IMR-90 (cell line): ENCODE data around the gene CYS1. TPM values are rescaled to one million over a fixed set of nuclear protein-coding genes. Genes with fewer than 3 reads are reported as not detected.

ENCODE experiments used
- ATAC-seq: fragments of 200-7000 bp; cut with Tn5 transposase; 2 replicates; pipeline ENCODE4 v1.9.1; 2020; ENCODE audit warnings: low read depth, mild to moderate bottlenecking, moderate library complexity
- BruUV-seq: library from RNA; stranded (reverse); fragments of 400-500 nt; replicated peaks from 2 replicates; lab custom pipeline; 2021; lab: Mats Ljungman, UMichigan
- CTCF ChIA-PET: fragments of 300-600 bp; formaldehyde crosslinking; extraction: SDS; loops from one replicate; lab custom pipeline; 2021; ENCODE audit warnings: antibody characterized with exemption; lab: Yijun Ruan, JAX
- POLR2A ChIA-PET: fragments of 300-600 bp; sonication (Branson Sonifier 250); formaldehyde crosslinking; loops from one replicate; lab custom pipeline; 2022; ENCODE audit warnings: antibody characterized with exemption; ENCODE audit not compliant: unreplicated experiment; lab: Charles Lee
- DNase-seq: peaks from one replicate; pipeline ENCODE4 v3.0.0; 2013
- H2AFZ ChIP-seq: replicated peaks from 2 replicates; pipeline ENCODE3; 2013; ENCODE audit warnings: low read length, mild to moderate bottlenecking; ENCODE audit not compliant: poor library complexity
- H2AK5ac ChIP-seq: 2 replicates; pipeline ENCODE4 v1.6.1; 2013; ENCODE audit warnings: low read depth, low read length, inconsistent platforms
- H2AK9ac ChIP-seq: replicated peaks from 2 replicates; pipeline ENCODE3; 2013; ENCODE audit warnings: mild to moderate bottlenecking, low read depth, low read length, moderate library complexity; ENCODE audit not compliant: poor library complexity
- H2BK120ac ChIP-seq: 2 replicates; pipeline ENCODE4 v1.6.1; 2013; ENCODE audit warnings: low read depth, low read length, inconsistent platforms
- H2BK15ac ChIP-seq: 3 replicates; pipeline ENCODE4 v1.6.1; 2013; ENCODE audit warnings: low read depth, low read length, inconsistent platforms
- H2BK20ac ChIP-seq: 2 replicates; pipeline ENCODE4 v1.6.1; 2013; ENCODE audit warnings: low read depth, mild to moderate bottlenecking, inconsistent platforms, low read length, moderate library complexity
- H2BK5ac ChIP-seq: 2 replicates; pipeline ENCODE4 v1.6.1; 2013; ENCODE audit warnings: mild to moderate bottlenecking, low read depth, low read length, inconsistent platforms; ENCODE audit not compliant: poor library complexity, severe bottlenecking
- H3K14ac ChIP-seq: replicated peaks from 2 replicates; pipeline ENCODE4 v1.6.1; 2013; ENCODE audit warnings: low read depth, low read length, inconsistent platforms
- H3K18ac ChIP-seq: 2 replicates; pipeline ENCODE4 v1.6.1; 2013; ENCODE audit warnings: low read depth, low read length, control low read depth
- H3K23ac ChIP-seq: 2 replicates; pipeline ENCODE4 v1.6.1; 2013; ENCODE audit warnings: low read depth, low read length, inconsistent platforms
- H3K27ac ChIP-seq: 2 replicates; pipeline ENCODE4 v1.5.1; 2013; ENCODE audit warnings: mild to moderate bottlenecking, control low read depth, low read length; ENCODE audit not compliant: insufficient read depth
- H3K27me3 ChIP-seq: 2 replicates; pipeline ENCODE4 v1.6.1; 2013; ENCODE audit warnings: low read length; ENCODE audit not compliant: control insufficient read depth, insufficient read depth
- H3K36me3 ChIP-seq: 2 replicates; pipeline ENCODE4 v1.6.1; 2013; ENCODE audit warnings: low read length, mixed read lengths; ENCODE audit not compliant: control insufficient read depth, insufficient read depth
- H3K4ac ChIP-seq: 2 replicates; pipeline ENCODE4 v1.6.1; 2013; ENCODE audit warnings: low read depth, low read length, inconsistent platforms
- H3K4me1 ChIP-seq: 2 replicates; pipeline ENCODE4 v1.6.1; 2013; ENCODE audit warnings: low read length, mixed read lengths; ENCODE audit not compliant: control insufficient read depth, insufficient read depth
- H3K4me2 ChIP-seq: 2 replicates; pipeline ENCODE4 v1.6.1; 2013; ENCODE audit warnings: low read depth, mild to moderate bottlenecking, control low read depth, low read length, moderate library complexity
- H3K4me3 ChIP-seq: 2 replicates; pipeline ENCODE4 v1.5.1; 2013; ENCODE audit warnings: low read depth, mild to moderate bottlenecking, control low read depth, low read length, moderate library complexity; ENCODE audit not compliant: insufficient read depth
- H3K56ac ChIP-seq: 2 replicates; pipeline ENCODE4 v1.6.1; 2013; ENCODE audit warnings: low read length, inconsistent platforms; ENCODE audit not compliant: insufficient read depth; ENCODE audit errors: extremely low read depth
- H3K79me1 ChIP-seq, 2 experiments: 2 replicates each; pipeline ENCODE4 v1.6.1; 2013; ENCODE audit warnings: low read length in 2 of 2, inconsistent platforms in 1 of 2, low read depth in 1 of 2
- H3K9ac ChIP-seq: 2 replicates; pipeline ENCODE4 v1.6.1; 2013; ENCODE audit warnings: low read depth, low read length, control low read depth
- H3K9me1 ChIP-seq: 2 replicates; pipeline ENCODE4 v1.6.1; 2013; ENCODE audit warnings: low read length, inconsistent platforms; ENCODE audit not compliant: insufficient read depth
- H3K9me3 ChIP-seq: 2 replicates; pipeline ENCODE4 v1.6.1; 2013; ENCODE audit warnings: low read length; ENCODE audit not compliant: control insufficient read depth, insufficient read depth
- H4K20me1 ChIP-seq: 2 replicates; pipeline ENCODE4 v1.6.1; 2013; ENCODE audit warnings: low read length, inconsistent platforms; ENCODE audit not compliant: insufficient read depth
- H4K5ac ChIP-seq: 2 replicates; pipeline ENCODE4 v1.6.1; 2013; ENCODE audit warnings: mild to moderate bottlenecking, low read depth, low read length, control low read depth
- H4K8ac ChIP-seq, 2 experiments: 2 replicates each; pipeline ENCODE4 v1.6.1; 2013; ENCODE audit warnings: low read depth in 2 of 2, low read length in 2 of 2, control low read depth in 1 of 2, inconsistent platforms in 1 of 2
- H4K91ac ChIP-seq: 2 replicates; pipeline ENCODE4 v1.6.1; 2013; ENCODE audit warnings: low read depth, low read length, inconsistent platforms; ENCODE audit not compliant: insufficient read depth
- CEBPB ChIP-seq: IDR thresholded peaks from 2 replicates; pipeline ENCODE4 v1.6.1; 2012; ENCODE audit warnings: low read depth, low read length, improper control_type of control experiment
- CHD1 ChIP-seq: IDR thresholded peaks from 2 replicates; pipeline ENCODE4 v1.6.1; 2012; ENCODE audit warnings: low read depth, low read length, improper control_type of control experiment
- FOS ChIP-seq: fragments of 150-350 bp; IDR thresholded peaks from 2 replicates; pipeline ENCODE4 v1.6.1; 2016; ENCODE audit warnings: low read depth, low read length
- MAFK ChIP-seq: IDR thresholded peaks from 2 replicates; pipeline ENCODE4 v1.6.1; 2012; ENCODE audit warnings: low read depth, low read length, improper control_type of control experiment
- MAZ ChIP-seq: IDR thresholded peaks from 2 replicates; pipeline ENCODE4 v1.6.1; 2012; ENCODE audit warnings: low read depth, mild to moderate bottlenecking, low read length, improper control_type of control experiment, moderate library complexity, borderline replicate concordance
- MXI1 ChIP-seq: IDR thresholded peaks from 2 replicates; pipeline ENCODE4 v1.6.1; 2012; ENCODE audit warnings: low read depth, mild to moderate bottlenecking, low read length, moderate library complexity, borderline replicate concordance
- NFE2L2 ChIP-seq: fragments of 150-350 bp; IDR thresholded peaks from 2 replicates; pipeline ENCODE4 v1.6.1; 2016; ENCODE audit warnings: low read depth, mild to moderate bottlenecking, low read length
- POLR2A ChIP-seq: IDR thresholded peaks from 2 replicates; pipeline ENCODE4 v1.6.1; 2012; ENCODE audit warnings: mild to moderate bottlenecking, low read depth, low read length
- RAD21 ChIP-seq: IDR thresholded peaks from 2 replicates; pipeline ENCODE4 v1.6.1; 2012; ENCODE audit warnings: low read length, improper control_type of control experiment
- RCOR1 ChIP-seq: IDR thresholded peaks from 2 replicates; pipeline ENCODE4 v1.6.1; 2012; ENCODE audit warnings: mild to moderate bottlenecking, low read length, improper control_type of control experiment; ENCODE audit not compliant: insufficient replicate concordance
- RFX5 ChIP-seq: IDR thresholded peaks from 2 replicates; pipeline ENCODE4 v1.8.0; 2012; ENCODE audit warnings: low read depth, mild to moderate bottlenecking, low read length, moderate library complexity
- SMC3 ChIP-seq: fragments of 150-350 bp; IDR thresholded peaks from 2 replicates; pipeline ENCODE4 v1.6.1; 2016; ENCODE audit warnings: low read depth, mild to moderate bottlenecking, antibody characterized with exemption, low read length, moderate library complexity
- WGBS, 2 experiments: methylation state at CpG; one replicate each; pipeline versions ENCODE4 v1.1.5 to v1.1.7; 2013; ENCODE audit warnings: missing lambda C conversion rate in 2 of 2; ENCODE audit not compliant: insufficient read length in 1 of 2; ENCODE audit errors: extremely low coverage in 2 of 2; 5-methylcytosine and 5-hydroxymethylcytosine counted together
- dilution Hi-C: fragments of 300-500 bp; cut with HindIII; formaldehyde crosslinking; loops from one replicate; pipeline ENCODE4 v1.14.3; 2018; ENCODE audit warnings: low sequenced_read_pairs; ENCODE audit not compliant: unreplicated experiment
- in situ Hi-C: fragments of 300-500 bp; cut with MboI; formaldehyde crosslinking; loops from 3 replicates; pipeline ENCODE4 v1.14.3; 2019; ENCODE audit warnings: low sequenced_read_pairs, inconsistent platforms, mixed read lengths
- intact Hi-C: fragments of 100-400 bp; cut with micrococcal nuclease; formaldehyde crosslinking; loops from 2 replicates; pipeline ENCODE4 v1.10.0; 2022
- polyA plus RNA-seq, 3 experiments: library from polyadenylated mRNA; depleted of rRNA; stranded (reverse); fragments of >200 nt; gene quantifications; 2 replicates each; pipeline ENCODE4 v1.2.3, GENCODE V29; 2012; ENCODE audit warnings: low replicate concordance in 1 of 3
- total RNA-seq: library from RNA; depleted of rRNA; stranded (reverse); fragments of >200 nt; gene quantifications from 2 replicates; pipeline ENCODE4 v1.2.3, GENCODE V29; 2012
- TF ChIP-seq, protein P1 (sequence below): fragments of 150-350 bp; IDR thresholded peaks from 2 replicates; pipeline ENCODE4 v1.6.1; 2016; ENCODE audit warnings: low read depth, mild to moderate bottlenecking, low read length, moderate library complexity, borderline replicate concordance
- TF ChIP-seq, protein P2 (sequence below): conservative IDR thresholded peaks from 2 replicates; pipeline ENCODE4 v1.5.1; 2012; ENCODE audit warnings: mild to moderate bottlenecking, low read depth, low read length, improper control_type of control experiment
- TF ChIP-seq, protein P3 (sequence below): fragments of 150-350 bp; IDR thresholded peaks from 2 replicates; pipeline ENCODE4 v1.6.1; 2017; ENCODE audit warnings: mild to moderate bottlenecking, antibody characterized with exemption, low read length, low read depth

The CYS1 gene
- total and polyA plus RNA-seq, 2 of the 4 experiments (the other 2 are of a cell fraction) = under 0.01 to 0.12 TPM

DNA sequence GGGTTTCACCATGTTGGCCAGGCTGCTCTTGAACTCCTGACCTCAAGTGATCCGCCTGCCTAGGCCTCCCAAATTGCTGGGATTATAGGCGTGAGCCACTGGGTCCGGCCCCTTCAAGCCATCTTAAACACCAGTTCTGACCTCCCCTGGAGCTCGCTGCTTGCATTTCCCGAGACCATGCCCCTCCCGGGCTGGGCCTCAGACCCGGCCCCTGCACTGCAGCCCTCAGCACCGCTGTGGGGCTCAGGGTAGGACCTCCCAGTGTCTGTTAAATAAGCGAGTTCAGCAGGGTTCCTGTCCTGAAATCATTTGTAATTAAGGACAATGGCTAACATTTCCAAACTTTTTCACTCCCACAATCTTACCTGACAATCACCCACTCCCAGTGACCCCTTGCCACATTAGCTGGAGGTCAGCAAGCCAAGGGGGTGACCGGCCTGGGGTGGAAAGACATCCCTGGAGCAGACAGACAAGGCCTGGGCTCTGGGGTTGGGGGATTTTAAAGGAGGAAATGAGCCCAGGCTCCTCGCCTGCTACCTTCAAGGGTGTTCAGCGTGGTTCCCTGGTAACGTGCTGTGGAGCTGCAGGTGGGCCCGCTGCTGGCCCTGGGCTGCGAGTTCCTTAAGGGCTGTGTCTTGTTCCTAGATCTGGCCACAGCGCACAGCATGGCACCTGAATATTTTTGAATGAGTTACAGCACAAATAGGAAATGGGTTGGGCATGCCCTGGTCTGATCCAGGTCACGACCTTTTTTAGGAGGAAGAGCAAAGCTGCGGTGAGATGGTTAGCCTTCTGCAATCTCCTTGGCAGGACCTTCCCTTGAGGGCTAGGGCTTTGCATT lies 15.1 kb downstream of the CYS1 start:
- H3K4me2 ChIP-seq = no peak overlapping the region
- ATAC-seq = no peak
- H2BK20ac ChIP-seq = no peak overlapping the region
- no peak overlapping the region for H4K91ac ChIP-seq
- H3K56ac ChIP-seq = no peak overlapping the region
- DNase-seq = no peak
- H3K4me1 ChIP-seq = 0 out of 2 replicates have a peak, but pooled peaks cover 2% of the 10 kb centered on the region
- dilution Hi-C loops = no loop called here
- H2BK120ac ChIP-seq = no peak overlapping the region
- H2BK5ac ChIP-seq = no peak overlapping the region
- no peaks in the 10 kb centered on the region for H3K36me3 ChIP-seq
- no peaks in the 10 kb centered on the region; the same call in 1 of the 2 replicates for H3K9me1 ChIP-seq
- no peak overlapping the region for H2AFZ ChIP-seq
- peaks cover 2% of the 10 kb centered on the region for H3K27me3 ChIP-seq
- H2AK9ac ChIP-seq = no peak overlapping the region
- no peak overlapping the region for H2AK5ac ChIP-seq
- TF ChIP-seq RCOR1 (no peak), NFE2L2 (no peak), MXI1 (no peak), FOS (no peak), SMC3 (no peak), CEBPB (no peak), RAD21 (no peak), POLR2A (no peak), RFX5 (no peak), MAZ (no peak), CHD1 (no peak), MAFK (no peak)
- TF ChIP-seq, protein P1, sequence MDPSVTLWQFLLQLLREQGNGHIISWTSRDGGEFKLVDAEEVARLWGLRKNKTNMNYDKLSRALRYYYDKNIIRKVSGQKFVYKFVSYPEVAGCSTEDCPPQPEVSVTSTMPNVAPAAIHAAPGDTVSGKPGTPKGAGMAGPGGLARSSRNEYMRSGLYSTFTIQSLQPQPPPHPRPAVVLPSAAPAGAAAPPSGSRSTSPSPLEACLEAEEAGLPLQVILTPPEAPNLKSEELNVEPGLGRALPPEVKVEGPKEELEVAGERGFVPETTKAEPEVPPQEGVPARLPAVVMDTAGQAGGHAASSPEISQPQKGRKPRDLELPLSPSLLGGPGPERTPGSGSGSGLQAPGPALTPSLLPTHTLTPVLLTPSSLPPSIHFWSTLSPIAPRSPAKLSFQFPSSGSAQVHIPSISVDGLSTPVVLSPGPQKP = no peak
- TF ChIP-seq, protein P2, sequence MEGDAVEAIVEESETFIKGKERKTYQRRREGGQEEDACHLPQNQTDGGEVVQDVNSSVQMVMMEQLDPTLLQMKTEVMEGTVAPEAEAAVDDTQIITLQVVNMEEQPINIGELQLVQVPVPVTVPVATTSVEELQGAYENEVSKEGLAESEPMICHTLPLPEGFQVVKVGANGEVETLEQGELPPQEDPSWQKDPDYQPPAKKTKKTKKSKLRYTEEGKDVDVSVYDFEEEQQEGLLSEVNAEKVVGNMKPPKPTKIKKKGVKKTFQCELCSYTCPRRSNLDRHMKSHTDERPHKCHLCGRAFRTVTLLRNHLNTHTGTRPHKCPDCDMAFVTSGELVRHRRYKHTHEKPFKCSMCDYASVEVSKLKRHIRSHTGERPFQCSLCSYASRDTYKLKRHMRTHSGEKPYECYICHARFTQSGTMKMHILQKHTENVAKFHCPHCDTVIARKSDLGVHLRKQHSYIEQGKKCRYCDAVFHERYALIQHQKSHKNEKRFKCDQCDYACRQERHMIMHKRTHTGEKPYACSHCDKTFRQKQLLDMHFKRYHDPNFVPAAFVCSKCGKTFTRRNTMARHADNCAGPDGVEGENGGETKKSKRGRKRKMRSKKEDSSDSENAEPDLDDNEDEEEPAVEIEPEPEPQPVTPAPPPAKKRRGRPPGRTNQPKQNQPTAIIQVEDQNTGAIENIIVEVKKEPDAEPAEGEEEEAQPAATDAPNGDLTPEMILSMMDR = no peak
- TF ChIP-seq, protein P3, sequence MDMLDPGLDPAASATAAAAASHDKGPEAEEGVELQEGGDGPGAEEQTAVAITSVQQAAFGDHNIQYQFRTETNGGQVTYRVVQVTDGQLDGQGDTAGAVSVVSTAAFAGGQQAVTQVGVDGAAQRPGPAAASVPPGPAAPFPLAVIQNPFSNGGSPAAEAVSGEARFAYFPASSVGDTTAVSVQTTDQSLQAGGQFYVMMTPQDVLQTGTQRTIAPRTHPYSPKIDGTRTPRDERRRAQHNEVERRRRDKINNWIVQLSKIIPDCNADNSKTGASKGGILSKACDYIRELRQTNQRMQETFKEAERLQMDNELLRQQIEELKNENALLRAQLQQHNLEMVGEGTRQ = no peak
- H3K14ac ChIP-seq = no peak overlapping the region; the same call in 1 of the 2 replicates
- 89% methylated on average over 5 of the region's 18 CpGs; no CpG with 5 or more reads in 1 of the 2 experiments for WGBS, 2 experiments
- no peak overlapping the region for H3K27ac ChIP-seq
- no peak overlapping the region for H3K23ac ChIP-seq
- H4K5ac ChIP-seq = no peak overlapping the region
- no peaks in the 10 kb centered on the region for H3K79me1 ChIP-seq
- CTCF ChIA-PET = no interaction called here
- H3K4me3 ChIP-seq = no peak overlapping the region
- in situ Hi-C loops = no loop called here
- intact Hi-C loops = no loop called here
- H2BK15ac ChIP-seq = no peak overlapping the region
- POLR2A ChIA-PET = no interaction called here
- peaks cover 2% of the 10 kb centered on the region; the same call in 1 of the 2 replicates for H3K9me3 ChIP-seq
- no peak overlapping the region for H3K4ac ChIP-seq
- H4K8ac ChIP-seq = no peak overlapping the region
- no peak overlapping the region for H3K18ac ChIP-seq
- no TSS peak for BruUV-seq
- H3K9ac ChIP-seq = no peak overlapping the region
- H4K20me1 ChIP-seq = no peaks in the 10 kb centered on the region; the same call in 1 of the 2 replicates
